SK-N-SH treated with all-trans-retinoic acid at 6 μM for 48 hours (cell line): ENCODE measurements around the gene CUBN.

ENCODE experiments used
- ATAC-seq: fragments of 200-7000 bp; cut with Tn5 transposase; 3 replicates; pipeline ENCODE4 v1.9.1; 2020; ENCODE audit warnings: mild to moderate bottlenecking, moderate library complexity
- ARNTL ChIP-seq: fragments of 450-650 bp; formaldehyde crosslinking; IDR thresholded peaks from 2 replicates; pipeline ENCODE4 v1.5.0; 2020; ENCODE audit warnings: low read depth, mild to moderate bottlenecking, moderate library complexity, borderline replicate concordance
- CSDC2 ChIP-seq: fragments of 250-450 bp; sonication (Bioruptor Pico); IDR thresholded peaks from 2 replicates; pipeline ENCODE4 v1.5.0; 2020; ENCODE audit warnings: mild to moderate bottlenecking, moderate library complexity
- ESRRG ChIP-seq: fragments of 250-450 bp; sonication (Bioruptor Pico); IDR thresholded peaks from 2 replicates; pipeline ENCODE4 v1.6.1; 2021; ENCODE audit warnings: mild to moderate bottlenecking
- GLIS3 ChIP-seq: fragments of 250-450 bp; sonication (Bioruptor Pico); IDR thresholded peaks from 2 replicates; pipeline ENCODE4 v1.5.0; 2020; ENCODE audit warnings: mild to moderate bottlenecking, moderate library complexity
- ISL1 ChIP-seq: fragments of 250-450 bp; sonication (Bioruptor Pico); IDR thresholded peaks from 2 replicates; pipeline ENCODE4 v2.1.2; 2022; ENCODE audit warnings: mild to moderate bottlenecking, moderate library complexity
- OSR1 ChIP-seq: fragments of 250-450 bp; sonication (Bioruptor Pico); IDR thresholded peaks from 2 replicates; pipeline ENCODE4 v1.8.0; 2022; ENCODE audit warnings: moderate library complexity, mild to moderate bottlenecking, inconsistent platforms
- PPARA ChIP-seq: fragments of 250-450 bp; sonication (Bioruptor Pico); IDR thresholded peaks from 2 replicates; pipeline ENCODE4 v1.5.0; 2020; ENCODE audit warnings: mild to moderate bottlenecking, borderline replicate concordance
- RARB ChIP-seq: fragments of 250-450 bp; sonication (Bioruptor Pico); IDR thresholded peaks from 2 replicates; pipeline ENCODE4 v1.8.0; 2021; ENCODE audit warnings: mild to moderate bottlenecking, moderate library complexity
- SNAI2 ChIP-seq: fragments of 250-450 bp; sonication (Bioruptor Pico); IDR thresholded peaks from 2 replicates; pipeline ENCODE4 v1.5.0; 2020; ENCODE audit warnings: mild to moderate bottlenecking, moderate library complexity
- TOX ChIP-seq: fragments of 250-450 bp; sonication (Bioruptor Pico); IDR thresholded peaks from 2 replicates; pipeline ENCODE4 v1.8.0; 2021; ENCODE audit warnings: mild to moderate bottlenecking, moderate library complexity, borderline replicate concordance
- ZC3H10 ChIP-seq: fragments of 250-450 bp; sonication (Bioruptor Pico); IDR thresholded peaks from 2 replicates; pipeline ENCODE4 v1.5.1; 2021; ENCODE audit warnings: mild to moderate bottlenecking, moderate library complexity
- ZFP3 ChIP-seq: fragments of 250-450 bp; sonication (Bioruptor Pico); IDR thresholded peaks from 2 replicates; pipeline ENCODE4 v1.5.0; 2020; ENCODE audit warnings: mild to moderate bottlenecking, moderate library complexity
- ZFP30 ChIP-seq: fragments of 450-650 bp; formaldehyde crosslinking; IDR thresholded peaks from 2 replicates; pipeline ENCODE4 v1.5.0; 2022; ENCODE audit warnings: mild to moderate bottlenecking, moderate library complexity
- ZNF565 ChIP-seq: fragments of 450-650 bp; formaldehyde crosslinking; conservative IDR thresholded peaks from 2 replicates; pipeline ENCODE4 v1.5.0; 2020; ENCODE audit warnings: low read depth, mild to moderate bottlenecking, moderate library complexity
- ZNF70 ChIP-seq: fragments of 450-650 bp; formaldehyde crosslinking; IDR thresholded peaks from 2 replicates; pipeline ENCODE4 v1.5.0; 2020; ENCODE audit warnings: mild to moderate bottlenecking, moderate library complexity
- ZNF8 ChIP-seq: fragments of 450-650 bp; formaldehyde crosslinking; IDR thresholded peaks from 2 replicates; pipeline ENCODE4 v1.5.0; 2020; ENCODE audit warnings: mild to moderate bottlenecking, moderate library complexity
- TF ChIP-seq, protein P1 (sequence below): fragments of 250-450 bp; sonication (Bioruptor Pico); IDR thresholded peaks from 2 replicates; pipeline ENCODE4 v1.8.0; 2020; ENCODE audit warnings: mild to moderate bottlenecking, moderate library complexity, borderline replicate concordance
- TF ChIP-seq, protein P2 (sequence below): fragments of 250-450 bp; sonication (Bioruptor Pico); IDR thresholded peaks from 2 replicates; pipeline ENCODE4 v1.5.0; 2020; ENCODE audit warnings: mild to moderate bottlenecking, moderate library complexity
- TF ChIP-seq, protein P3 (sequence below): fragments of 250-450 bp; sonication (Bioruptor Pico); IDR thresholded peaks from 2 replicates; pipeline ENCODE4 v1.5.1; 2020; ENCODE audit warnings: low read depth, mild to moderate bottlenecking, moderate library complexity
- TF ChIP-seq, protein P4 (sequence below): fragments of 250-450 bp; sonication (Bioruptor Pico); IDR thresholded peaks from 2 replicates; pipeline ENCODE4 v1.8.0; 2021; ENCODE audit warnings: low read depth, mild to moderate bottlenecking, moderate library complexity, borderline replicate concordance
- TF ChIP-seq, protein P5 (sequence below): fragments of 250-450 bp; sonication (Bioruptor Pico); IDR thresholded peaks from 2 replicates; pipeline ENCODE4 v1.5.1; 2021; ENCODE audit warnings: mild to moderate bottlenecking, moderate library complexity

CUBN gene

DNA sequence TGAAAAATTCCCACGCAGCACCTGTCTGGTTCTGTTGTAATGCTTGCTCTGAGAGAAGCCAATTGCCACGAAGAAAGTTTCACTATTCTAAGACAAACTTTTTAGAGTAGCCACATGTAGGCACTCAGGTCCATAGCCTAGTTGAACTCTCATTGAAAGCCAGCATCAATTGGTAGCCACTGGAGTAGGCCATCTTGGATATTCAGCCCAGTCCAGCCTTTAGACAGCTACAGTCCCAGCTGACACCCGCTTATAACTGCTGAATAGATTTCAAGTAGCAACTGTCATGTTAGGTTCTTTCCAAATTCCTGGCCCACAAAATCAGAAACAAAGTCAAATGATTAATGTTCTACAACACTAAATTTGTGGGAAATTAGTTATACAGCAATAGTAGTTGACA is 31.6 kb downstream of the CUBN start:
- no peak for TF ChIP-seq PPARA (CRISPR knock-in tag)
- TF ChIP-seq GLIS3 (CRISPR knock-in tag): no peak
- TF ChIP-seq CSDC2 (CRISPR knock-in tag): no peak
- no peak for TF ChIP-seq ZC3H10 (CRISPR knock-in tag)
- TF ChIP-seq, protein P1, sequence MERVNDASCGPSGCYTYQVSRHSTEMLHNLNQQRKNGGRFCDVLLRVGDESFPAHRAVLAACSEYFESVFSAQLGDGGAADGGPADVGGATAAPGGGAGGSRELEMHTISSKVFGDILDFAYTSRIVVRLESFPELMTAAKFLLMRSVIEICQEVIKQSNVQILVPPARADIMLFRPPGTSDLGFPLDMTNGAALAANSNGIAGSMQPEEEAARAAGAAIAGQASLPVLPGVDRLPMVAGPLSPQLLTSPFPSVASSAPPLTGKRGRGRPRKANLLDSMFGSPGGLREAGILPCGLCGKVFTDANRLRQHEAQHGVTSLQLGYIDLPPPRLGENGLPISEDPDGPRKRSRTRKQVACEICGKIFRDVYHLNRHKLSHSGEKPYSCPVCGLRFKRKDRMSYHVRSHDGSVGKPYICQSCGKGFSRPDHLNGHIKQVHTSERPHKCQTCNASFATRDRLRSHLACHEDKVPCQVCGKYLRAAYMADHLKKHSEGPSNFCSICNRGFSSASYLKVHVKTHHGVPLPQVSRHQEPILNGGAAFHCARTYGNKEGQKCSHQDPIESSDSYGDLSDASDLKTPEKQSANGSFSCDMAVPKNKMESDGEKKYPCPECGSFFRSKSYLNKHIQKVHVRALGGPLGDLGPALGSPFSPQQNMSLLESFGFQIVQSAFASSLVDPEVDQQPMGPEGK: no peak
- no peak for TF ChIP-seq ESRRG
- TF ChIP-seq SNAI2: no peak
- no peak for TF ChIP-seq ISL1
- no peak for TF ChIP-seq ZFP30
- TF ChIP-seq, protein P2, sequence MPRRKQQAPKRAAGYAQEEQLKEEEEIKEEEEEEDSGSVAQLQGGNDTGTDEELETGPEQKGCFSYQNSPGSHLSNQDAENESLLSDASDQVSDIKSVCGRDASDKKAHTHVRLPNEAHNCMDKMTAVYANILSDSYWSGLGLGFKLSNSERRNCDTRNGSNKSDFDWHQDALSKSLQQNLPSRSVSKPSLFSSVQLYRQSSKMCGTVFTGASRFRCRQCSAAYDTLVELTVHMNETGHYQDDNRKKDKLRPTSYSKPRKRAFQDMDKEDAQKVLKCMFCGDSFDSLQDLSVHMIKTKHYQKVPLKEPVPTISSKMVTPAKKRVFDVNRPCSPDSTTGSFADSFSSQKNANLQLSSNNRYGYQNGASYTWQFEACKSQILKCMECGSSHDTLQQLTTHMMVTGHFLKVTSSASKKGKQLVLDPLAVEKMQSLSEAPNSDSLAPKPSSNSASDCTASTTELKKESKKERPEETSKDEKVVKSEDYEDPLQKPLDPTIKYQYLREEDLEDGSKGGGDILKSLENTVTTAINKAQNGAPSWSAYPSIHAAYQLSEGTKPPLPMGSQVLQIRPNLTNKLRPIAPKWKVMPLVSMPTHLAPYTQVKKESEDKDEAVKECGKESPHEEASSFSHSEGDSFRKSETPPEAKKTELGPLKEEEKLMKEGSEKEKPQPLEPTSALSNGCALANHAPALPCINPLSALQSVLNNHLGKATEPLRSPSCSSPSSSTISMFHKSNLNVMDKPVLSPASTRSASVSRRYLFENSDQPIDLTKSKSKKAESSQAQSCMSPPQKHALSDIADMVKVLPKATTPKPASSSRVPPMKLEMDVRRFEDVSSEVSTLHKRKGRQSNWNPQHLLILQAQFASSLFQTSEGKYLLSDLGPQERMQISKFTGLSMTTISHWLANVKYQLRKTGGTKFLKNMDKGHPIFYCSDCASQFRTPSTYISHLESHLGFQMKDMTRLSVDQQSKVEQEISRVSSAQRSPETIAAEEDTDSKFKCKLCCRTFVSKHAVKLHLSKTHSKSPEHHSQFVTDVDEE: no peak
- TF ChIP-seq ZNF70: no peak
- no peak for TF ChIP-seq ZFP3 (CRISPR knock-in tag)
- no peak for TF ChIP-seq ARNTL (CRISPR knock-in tag)
- no peak for TF ChIP-seq ZNF565 (CRISPR knock-in tag)
- TF ChIP-seq, protein P3, sequence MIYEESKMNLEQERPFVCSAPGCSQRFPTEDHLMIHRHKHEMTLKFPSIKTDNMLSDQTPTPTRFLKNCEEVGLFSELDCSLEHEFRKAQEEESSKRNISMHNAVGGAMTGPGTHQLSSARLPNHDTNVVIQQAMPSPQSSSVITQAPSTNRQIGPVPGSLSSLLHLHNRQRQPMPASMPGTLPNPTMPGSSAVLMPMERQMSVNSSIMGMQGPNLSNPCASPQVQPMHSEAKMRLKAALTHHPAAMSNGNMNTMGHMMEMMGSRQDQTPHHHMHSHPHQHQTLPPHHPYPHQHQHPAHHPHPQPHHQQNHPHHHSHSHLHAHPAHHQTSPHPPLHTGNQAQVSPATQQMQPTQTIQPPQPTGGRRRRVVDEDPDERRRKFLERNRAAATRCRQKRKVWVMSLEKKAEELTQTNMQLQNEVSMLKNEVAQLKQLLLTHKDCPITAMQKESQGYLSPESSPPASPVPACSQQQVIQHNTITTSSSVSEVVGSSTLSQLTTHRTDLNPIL (CRISPR knock-in tag): no peak
- no peak for TF ChIP-seq TOX (CRISPR knock-in tag)
- TF ChIP-seq ZNF8 (CRISPR knock-in tag): no peak
- TF ChIP-seq, protein P4, sequence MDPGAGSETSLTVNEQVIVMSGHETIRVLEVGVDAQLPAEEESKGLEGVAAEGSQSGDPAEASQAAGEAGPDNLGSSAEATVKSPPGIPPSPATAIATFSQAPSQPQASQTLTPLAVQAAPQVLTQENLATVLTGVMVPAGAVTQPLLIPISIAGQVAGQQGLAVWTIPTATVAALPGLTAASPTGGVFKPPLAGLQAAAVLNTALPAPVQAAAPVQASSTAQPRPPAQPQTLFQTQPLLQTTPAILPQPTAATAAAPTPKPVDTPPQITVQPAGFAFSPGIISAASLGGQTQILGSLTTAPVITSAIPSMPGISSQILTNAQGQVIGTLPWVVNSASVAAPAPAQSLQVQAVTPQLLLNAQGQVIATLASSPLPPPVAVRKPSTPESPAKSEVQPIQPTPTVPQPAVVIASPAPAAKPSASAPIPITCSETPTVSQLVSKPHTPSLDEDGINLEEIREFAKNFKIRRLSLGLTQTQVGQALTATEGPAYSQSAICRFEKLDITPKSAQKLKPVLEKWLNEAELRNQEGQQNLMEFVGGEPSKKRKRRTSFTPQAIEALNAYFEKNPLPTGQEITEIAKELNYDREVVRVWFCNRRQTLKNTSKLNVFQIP (CRISPR knock-in tag): no peak
- TF ChIP-seq, protein P5, sequence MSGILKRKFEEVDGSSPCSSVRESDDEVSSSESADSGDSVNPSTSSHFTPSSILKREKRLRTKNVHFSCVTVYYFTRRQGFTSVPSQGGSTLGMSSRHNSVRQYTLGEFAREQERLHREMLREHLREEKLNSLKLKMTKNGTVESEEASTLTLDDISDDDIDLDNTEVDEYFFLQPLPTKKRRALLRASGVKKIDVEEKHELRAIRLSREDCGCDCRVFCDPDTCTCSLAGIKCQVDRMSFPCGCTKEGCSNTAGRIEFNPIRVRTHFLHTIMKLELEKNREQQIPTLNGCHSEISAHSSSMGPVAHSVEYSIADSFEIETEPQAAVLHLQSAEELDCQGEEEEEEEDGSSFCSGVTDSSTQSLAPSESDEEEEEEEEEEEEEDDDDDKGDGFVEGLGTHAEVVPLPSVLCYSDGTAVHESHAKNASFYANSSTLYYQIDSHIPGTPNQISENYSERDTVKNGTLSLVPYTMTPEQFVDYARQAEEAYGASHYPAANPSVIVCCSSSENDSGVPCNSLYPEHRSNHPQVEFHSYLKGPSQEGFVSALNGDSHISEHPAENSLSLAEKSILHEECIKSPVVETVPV: no peak
- ATAC-seq: no peak

DNA sequence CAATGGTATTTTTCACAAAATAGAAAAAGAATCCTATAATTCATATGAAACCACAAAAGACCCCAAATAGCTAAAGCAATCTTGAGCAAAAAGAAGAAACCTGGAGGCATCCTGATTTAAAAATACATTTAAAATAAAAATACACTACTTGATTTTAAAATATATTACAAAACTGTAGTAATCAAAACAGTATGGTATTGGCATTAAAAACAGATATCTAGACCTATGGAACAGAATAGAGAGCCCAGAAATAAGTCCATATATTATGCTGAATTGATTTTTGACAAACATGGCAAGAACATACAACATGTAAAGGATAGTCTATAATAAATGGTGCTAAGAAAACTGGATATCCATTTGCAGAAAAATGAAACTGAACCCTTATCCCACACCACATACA is 34.8 kb downstream of the CUBN start:
- no peak for TF ChIP-seq SNAI2

DNA sequence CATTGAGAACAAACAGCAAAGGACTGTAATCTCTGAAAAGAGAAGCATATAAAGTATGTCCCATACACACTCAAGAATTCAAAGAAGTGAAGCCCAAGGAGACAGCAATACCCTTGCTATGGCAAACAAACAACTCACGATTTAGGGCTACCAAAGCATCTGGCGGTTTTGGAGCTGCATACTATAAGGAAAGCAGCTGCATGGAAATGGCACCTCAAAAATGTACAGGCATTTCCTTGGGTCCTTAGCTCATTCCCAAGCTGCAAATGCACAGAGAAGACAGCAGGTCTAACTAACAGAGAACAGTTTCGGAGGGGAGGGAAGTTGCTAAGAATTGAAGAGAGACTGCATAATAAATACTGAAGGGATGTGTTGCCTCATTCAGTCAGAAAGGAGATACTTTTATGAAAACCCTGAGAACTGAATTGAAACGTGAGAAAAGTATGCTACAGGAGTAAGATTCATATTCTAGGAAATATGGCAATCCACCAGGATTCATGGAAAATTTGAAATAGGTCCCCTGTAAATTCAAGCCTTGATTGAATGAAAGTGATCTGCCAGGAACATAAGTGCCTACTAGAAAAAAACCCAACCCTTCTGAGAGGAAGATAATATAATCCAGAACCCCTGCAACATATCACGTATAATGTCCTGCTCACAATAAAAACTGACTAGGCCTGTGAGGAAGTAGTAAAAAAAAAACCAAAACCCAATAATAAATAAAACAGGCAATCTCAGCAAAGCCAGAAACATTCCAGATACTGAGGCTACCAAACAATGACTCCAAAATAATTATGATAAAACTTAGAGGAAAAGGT is 36.4 kb downstream of the CUBN start:
- TF ChIP-seq OSR1 (CRISPR knock-in tag): no peak
- TF ChIP-seq, protein P4 (CRISPR knock-in tag): no peak
- peak; percentile 55; the same call in 1 of the 2 replicates for TF ChIP-seq ZC3H10 (CRISPR knock-in tag)
- TF ChIP-seq ISL1: peak; percentile 69; the same call in 1 of the 2 replicates
- no peak for TF ChIP-seq SNAI2
- TF ChIP-seq, protein P1: no peak; the same call in 1 of the 2 replicates
- no peak for TF ChIP-seq ESRRG
- peak; percentile 90 for TF ChIP-seq TOX (CRISPR knock-in tag)
- TF ChIP-seq, protein P5: no peak
- peak; percentile 73; the same call in 1 of the 2 replicates for TF ChIP-seq RARB
- ATAC-seq: peak; percentile 91

More for the DNA sequence above, 34.8 kb downstream of the CUBN start:
- ATAC-seq: no peak
